SKM-1 treated with dmso at 0.1 percent for 144 hours (cell line): ENCODE data around the gene NEK5.
A peak's percentile ranks its signal among the peaks of the same experiment; 100 is the strongest.
"Not testable (repeated sequence)": the region's sequence is repeated elsewhere in the genome, so short reads cannot be mapped to it uniquely, and the experiment has no call there.

Experiments used
- DNase-seq: peaks from one replicate; lab custom pipeline; 2025; ENCODE audit not compliant: unreplicated experiment; lab: John Stamatoyannopoulos, UW

Gene NEK5

GRCh38 chr13:52082601-52083000, 46.3 kb downstream of the NEK5 start:
- no peak for DNase-seq

DNA sequence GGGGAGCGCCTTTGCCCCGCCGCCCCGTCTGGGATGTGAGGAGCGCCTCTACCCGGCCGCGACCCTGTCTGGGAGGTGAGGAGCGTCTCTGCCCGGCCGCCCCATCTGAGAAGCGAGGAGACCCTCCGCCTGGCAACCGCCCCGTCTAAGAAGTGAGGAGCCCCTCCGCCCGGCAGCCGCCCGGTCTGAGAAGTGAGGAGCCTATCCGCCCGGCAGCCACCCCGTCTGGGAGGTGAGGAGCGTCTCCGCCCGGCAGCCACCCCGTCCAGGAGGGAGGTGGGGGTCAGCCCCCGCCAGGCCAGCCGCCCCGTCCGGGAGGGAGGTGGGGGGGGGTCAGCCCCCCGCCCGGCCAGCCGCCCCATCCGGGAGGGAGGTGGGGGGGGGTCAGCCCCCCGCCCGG, 49.0 kb downstream of the NEK5 start:
- not testable (repeated sequence) for DNase-seq

DNA sequence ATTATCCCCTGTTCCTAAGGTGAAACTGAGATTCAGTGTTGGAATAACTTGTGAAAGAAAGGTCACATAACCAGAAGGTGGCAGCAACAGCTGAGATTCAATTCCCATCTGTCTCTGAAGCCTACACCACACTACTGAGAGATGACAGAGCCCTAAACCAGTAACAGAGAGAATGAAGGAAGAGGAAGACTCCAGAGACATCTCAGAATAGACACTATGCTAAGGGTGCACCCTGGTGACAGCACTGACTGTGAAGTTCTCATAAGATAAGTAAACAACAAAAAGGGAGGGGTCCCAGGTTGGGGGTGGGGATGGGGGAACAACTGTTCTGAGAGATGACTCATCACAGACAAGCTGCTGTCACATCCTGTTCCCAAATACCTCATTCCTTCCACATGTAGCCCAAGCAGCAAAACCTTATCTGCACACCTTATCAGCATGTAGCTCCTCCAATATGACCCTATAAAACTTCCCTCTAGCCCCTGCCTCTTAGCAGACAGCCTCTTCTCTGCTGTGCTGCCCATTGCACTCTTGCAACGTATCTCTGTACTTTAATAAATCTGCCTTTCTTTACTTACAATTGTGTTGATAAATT, 57.8 kb downstream of the NEK5 start:
- DNase-seq = peak; percentile 55

GRCh38 chr13:52067237-52067636, 61.6 kb downstream of the NEK5 start:
- DNase-seq = no peak

DNA sequence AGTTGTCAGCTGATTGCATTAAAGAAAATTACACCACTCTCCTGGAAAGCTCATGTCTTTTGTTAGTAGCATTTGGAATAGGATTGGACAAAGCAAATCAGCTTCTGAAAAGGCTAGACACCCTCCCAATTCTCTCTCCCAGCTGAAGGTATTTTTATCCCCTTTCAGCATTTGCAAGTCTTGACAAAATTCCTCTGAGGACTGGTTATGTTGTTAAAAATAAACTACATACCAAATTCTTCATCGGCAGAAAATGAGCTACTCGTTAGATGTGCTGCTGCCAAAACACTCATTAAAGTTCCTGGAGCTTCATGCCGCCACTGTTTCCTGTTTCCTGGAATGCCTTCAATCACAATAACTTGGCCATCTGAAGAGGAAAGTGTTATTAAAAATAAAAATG, 67.3 kb downstream of the NEK5 start:
- no peak for DNase-seq

GRCh38 chr13:52061064-52061463, 67.8 kb downstream of the NEK5 start:
- not testable (repeated sequence) for DNase-seq

DNA sequence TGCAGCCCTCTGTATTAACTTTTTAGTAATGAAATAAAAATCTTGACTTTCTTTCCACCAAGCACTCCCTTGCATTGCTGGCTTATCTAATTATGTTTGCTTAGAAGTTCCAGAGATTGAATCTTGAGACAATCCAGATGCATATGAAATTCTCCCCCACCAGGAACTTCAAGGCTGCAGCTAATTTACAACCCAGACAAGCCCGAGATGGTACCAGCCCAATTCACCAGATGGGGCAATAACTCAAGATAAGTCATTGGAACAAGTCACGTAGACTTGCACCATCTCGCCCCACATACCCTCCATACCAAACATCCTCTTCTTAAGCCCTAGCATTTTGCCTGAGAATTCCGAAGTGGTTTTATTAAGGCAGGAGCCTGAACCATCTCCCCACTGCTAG, 75.4 kb downstream of the NEK5 start:
- DNase-seq = no peak

DNA sequence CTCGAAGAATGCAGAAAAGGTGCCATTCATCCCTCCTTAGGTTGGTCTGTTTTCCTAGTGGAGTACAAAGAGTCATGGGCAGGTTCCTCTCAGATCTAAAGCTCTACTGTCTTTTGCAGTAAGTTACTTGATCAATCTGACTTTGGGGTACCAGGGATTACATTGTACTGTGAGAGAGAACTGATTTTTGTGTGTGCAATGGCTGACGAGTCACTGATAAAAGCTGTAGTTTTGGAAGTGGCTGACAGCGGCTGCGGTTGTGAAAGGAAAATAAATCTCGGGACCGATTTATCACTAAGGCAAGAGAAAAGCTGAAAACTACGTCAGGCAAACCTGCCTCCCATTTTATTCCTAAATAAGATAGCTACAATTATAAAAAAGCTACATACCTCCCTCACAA, 77.5 kb downstream of the NEK5 start:
- no peak for DNase-seq

DNA sequence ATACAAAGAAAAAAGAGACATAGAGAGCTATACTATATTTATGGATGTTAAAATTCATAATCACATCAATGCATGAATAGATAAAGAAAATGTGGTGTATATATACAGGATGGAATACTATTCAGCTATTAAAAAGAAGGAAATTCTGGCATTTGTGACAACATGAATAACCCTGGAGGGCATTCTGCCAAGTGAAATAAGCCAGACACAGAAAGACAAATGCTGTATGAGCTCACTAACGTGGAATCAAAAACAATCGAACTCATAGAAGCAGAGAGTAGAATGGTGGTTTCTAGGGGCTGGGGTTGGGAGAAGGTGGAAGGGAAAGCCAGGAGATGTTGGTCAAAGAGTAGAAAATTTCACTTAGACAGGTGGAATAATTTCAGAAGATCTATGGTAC, 80.4 kb downstream of the NEK5 start:
- no peak for DNase-seq

GRCh38 chr13:52047463-52047862, 81.4 kb downstream of the NEK5 start:
- DNase-seq = no peak

DNA sequence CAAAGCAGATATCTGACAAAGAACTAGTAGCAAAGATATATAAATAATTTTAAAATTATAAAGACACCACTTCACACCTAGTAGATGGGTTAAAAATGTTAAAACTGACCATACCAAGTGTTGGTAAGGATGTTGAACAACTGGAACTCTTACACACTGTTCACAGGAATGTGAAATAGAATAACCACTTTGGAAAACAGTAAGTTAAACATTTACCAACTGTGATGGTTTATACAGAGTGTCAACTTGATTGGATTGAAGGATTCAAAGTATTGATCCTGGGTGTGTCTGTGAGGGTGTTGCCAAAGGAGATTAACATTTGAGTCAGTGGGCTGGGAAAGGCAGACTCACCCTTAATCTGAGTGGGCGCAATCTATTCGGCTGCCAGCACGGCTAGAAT, 85.2 kb downstream of the NEK5 start:
- DNase-seq = no peak

DNA sequence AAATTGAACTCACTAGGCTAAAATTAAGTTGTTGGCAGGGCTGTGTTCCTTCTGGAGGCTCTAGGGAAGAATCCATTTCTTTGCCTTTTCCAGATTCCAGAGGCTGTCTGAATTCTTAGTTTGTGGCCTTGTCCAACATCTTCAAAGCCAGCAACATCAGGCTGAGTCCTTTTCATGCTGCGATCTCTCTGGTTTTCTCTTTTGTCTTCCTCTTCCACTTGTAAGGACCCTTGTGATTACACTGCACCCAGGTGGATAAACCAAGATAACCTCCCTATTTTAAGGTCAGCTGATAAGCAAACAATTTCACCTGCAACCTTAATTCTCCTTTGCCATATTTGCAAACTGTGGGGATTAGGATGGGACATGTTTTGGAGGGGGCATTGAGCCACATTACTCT, 92.8 kb downstream of the NEK5 start:
- DNase-seq = no peak

DNA sequence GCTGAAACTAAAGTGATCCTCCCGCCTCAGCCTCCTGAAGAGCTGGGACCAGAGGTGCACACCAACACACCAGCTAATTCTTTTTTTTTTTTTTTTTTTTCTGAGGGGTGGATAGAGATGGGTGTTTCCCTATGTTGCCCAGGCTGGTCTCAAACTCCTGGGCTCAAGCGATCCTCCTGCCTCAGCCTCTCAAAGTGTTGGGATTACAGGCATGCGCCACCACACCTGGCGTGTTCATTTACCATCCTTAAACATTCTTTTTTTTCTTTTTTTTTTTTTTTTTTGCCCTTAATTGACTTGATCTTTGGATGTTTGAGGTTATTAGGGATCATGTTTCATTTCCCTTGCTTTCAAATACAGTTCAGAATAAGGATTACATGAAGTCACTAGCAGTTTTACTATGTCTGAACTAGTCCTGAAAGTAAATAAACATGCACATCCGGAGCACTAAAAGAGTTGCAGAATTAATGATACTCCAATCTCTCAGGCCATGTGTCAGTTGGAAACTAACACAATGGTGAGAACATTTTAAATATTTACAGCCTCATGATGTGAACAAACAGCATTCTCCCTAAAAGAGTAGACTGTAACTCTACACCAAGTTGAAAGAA, 94.2 kb downstream of the NEK5 start:
- no peak for DNase-seq

DNA sequence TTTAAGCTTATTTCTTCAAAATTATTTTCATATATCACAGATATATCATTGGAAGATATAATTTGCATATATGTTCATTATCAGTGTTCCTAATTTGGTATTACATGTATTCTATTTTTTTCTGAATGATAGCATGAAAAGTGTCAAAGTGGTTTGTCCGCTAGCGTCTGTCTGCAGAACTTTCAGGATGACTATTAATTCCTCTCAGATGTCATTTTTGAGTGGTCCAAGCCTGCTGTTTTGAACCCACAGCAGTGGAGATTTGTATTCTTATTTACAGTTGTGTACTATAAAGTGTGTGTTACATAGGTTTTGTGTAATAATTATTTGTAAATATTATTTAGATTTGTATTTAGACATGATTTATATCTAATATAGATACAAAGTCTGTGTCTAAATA, 95.8 kb downstream of the NEK5 start:
- DNase-seq = no peak

GRCh38 chr13:52030401-52030800, 98.5 kb downstream of the NEK5 start:
- DNase-seq = not testable (repeated sequence)

GRCh38 chr13:52029569-52029968, 99.3 kb downstream of the NEK5 start:
- DNase-seq = no peak

GRCh38 chr13:52027832-52028231, 101.0 kb downstream of the NEK5 start:
- DNase-seq = no peak

DNA sequence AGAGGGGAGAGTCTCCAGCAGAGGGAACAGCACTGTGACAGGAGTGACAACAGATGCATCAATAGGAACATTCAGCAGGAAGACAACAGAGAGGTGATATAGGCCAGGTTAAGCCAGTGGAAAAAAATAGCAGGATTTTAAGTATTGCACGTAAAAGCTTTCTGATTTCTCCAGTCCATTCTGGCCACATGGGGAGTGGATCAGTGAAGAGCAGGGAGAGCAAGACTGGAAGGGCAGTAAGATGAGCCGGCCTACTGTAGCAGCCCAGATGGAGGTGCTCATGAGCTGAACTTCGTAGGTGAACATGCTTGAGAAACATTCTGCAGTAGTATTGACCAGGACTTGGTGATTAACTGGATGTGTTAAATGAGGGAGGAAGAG, 102.6 kb downstream of the NEK5 start:
- no peak for DNase-seq

- DNase-seq = no peak
These were observed 103.2 kb downstream of the NEK5 start for GRCh38 chr13:52025475-52026245.

DNA sequence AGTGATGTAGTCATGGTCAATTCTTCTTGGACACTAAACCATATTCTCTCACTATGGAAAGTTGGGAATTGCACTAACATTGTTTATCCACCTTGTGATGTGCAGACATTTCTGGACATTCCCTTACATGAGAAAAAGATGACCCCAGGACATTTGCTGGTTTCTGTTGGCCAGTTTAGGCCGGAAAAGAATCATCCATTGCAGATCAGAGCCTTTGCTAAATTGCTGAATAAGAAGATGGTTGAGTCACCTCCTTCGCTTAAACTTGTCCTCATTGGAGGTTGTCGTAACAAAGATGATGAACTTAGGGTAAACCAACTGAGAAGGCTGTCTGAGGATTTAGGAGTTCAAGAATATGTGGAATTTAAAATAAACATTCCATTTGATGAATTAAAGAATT, 104.4 kb downstream of the NEK5 start, which contains the start of gene UTP14C:
UTP14C (plus strand) TSS at position 211 of the 400 bp plus-strand sequence. CDS start 4,114 bp downstream, outside the sequence.
- no peak for DNase-seq

GRCh38 chr13:52022356-52022755, 106.5 kb downstream of the NEK5 start:
- DNase-seq = no peak

GRCh38 chr13:52020191-52020590, 108.7 kb downstream of the NEK5 start:
- no peak for DNase-seq
